Mammary epithelial cell (primary cell): ENCODE results near the gene TTC23L.

ENCODE experiments used
- CTCF ChIP-seq, 2 donors: IDR thresholded peaks in 1 of 2; conservative IDR thresholded peaks in 1 of 2; 2 replicates each; pipeline ENCODE4 v1.5.1; 2011 to 2012; ENCODE audit warnings: inconsistent platforms in 2 of 2, low read length in 2 of 2, mild to moderate bottlenecking in 2 of 2, control low read depth in 1 of 2, low read depth in 1 of 2; ENCODE audit not compliant: insufficient read depth in 1 of 2; ENCODE audit errors: extremely low read depth in 1 of 2
- EZH2 ChIP-seq: IDR thresholded peaks from 2 replicates; pipeline ENCODE4 v1.6.1; 2012; ENCODE audit warnings: low read length, inconsistent platforms, borderline replicate concordance

- no peak for TF ChIP-seq CTCF (conservative IDR thresholded peaks at IDR 0.05 in 1 of 2, IDR thresholded peaks at IDR 0.05 in 1 of 2; ENCODE audit: extremely low read depth in 1 of 2, insufficient read depth in 1 of 2, low read depth in 1 of 2, low read length in 2 of 2)
- no peak for TF ChIP-seq EZH2
These were observed 91.5 kb downstream of the TTC23L start for GRCh38 chr5:34930462-34930844.
